ENCODE results near the gene OCIAD1.
"Not testable (repeated sequence)": the region's sequence is repeated elsewhere in the genome, so short reads cannot be mapped to it uniquely, and the experiment has no call there.

Gene OCIAD1

GRCh38 chr4:48830706-48831531 is at the start of gene OCIAD1:
Gene OCIAD1 (plus strand): TSS chr4:48831088. CDS start chr4:48832625, 1,537 bp downstream.
- DNase-seq (ENCODE audit: low read depth in 1 of 2, low spot score in 1 of 2): peak; percentile 76 to 96

- no peak for DNase-seq (ENCODE audit: low read depth in 1 of 2, low spot score in 1 of 2)
Measured at GRCh38 chr4:48781968-48782367, 48.9 kb upstream of the OCIAD1 start.

- no peak for DNase-seq (ENCODE audit: low read depth in 1 of 2, low spot score in 1 of 2)
Measured at GRCh38 chr4:48785302-48785701, 45.6 kb upstream of the OCIAD1 start.

GRCh38 chr4:48786549-48786948 is 44.3 kb upstream of the OCIAD1 start:
- no peak for DNase-seq (ENCODE audit: low read depth in 1 of 2, low spot score in 1 of 2)

- no peak for DNase-seq (ENCODE audit: low read depth in 1 of 2, low spot score in 1 of 2)
Measured at GRCh38 chr4:48787056-48787455, 43.8 kb upstream of the OCIAD1 start.

GRCh38 chr4:48790561-48790960 is 40.3 kb upstream of the OCIAD1 start:
- no peak for DNase-seq (ENCODE audit: low read depth in 1 of 2, low spot score in 1 of 2)

GRCh38 chr4:48791313-48791712 is 39.6 kb upstream of the OCIAD1 start:
- DNase-seq (ENCODE audit: low read depth in 1 of 2, low spot score in 1 of 2): no peak

- DNase-seq (ENCODE audit: low read depth in 1 of 2, low spot score in 1 of 2): no peak
Measured at GRCh38 chr4:48792348-48793006, 38.4 kb upstream of the OCIAD1 start.

GRCh38 chr4:48795108-48795507 is 35.8 kb upstream of the OCIAD1 start:
- DNase-seq (ENCODE audit: low read depth in 1 of 2, low spot score in 1 of 2): no peak

- DNase-seq (ENCODE audit: low read depth in 1 of 2, low spot score in 1 of 2): no peak
Measured at GRCh38 chr4:48796191-48796926, 34.5 kb upstream of the OCIAD1 start.

- no peak for DNase-seq (ENCODE audit: low read depth in 1 of 2, low spot score in 1 of 2)
Measured at GRCh38 chr4:48796927-48797679, 33.8 kb upstream of the OCIAD1 start.

- DNase-seq (ENCODE audit: low read depth in 1 of 2, low spot score in 1 of 2): no peak
Measured at GRCh38 chr4:48798117-48798516, 32.8 kb upstream of the OCIAD1 start.

- no peak for DNase-seq (ENCODE audit: low read depth in 1 of 2, low spot score in 1 of 2)
Measured at GRCh38 chr4:48799157-48799556, 31.7 kb upstream of the OCIAD1 start.

- not testable (repeated sequence) for DNase-seq (ENCODE audit: low read depth in 1 of 2, low spot score in 1 of 2)
Measured at GRCh38 chr4:48800155-48800554, 30.7 kb upstream of the OCIAD1 start.

- DNase-seq (ENCODE audit: low read depth in 1 of 2, low spot score in 1 of 2): no peak
Measured at GRCh38 chr4:48801016-48801715, 29.7 kb upstream of the OCIAD1 start.

- DNase-seq (ENCODE audit: low read depth in 1 of 2, low spot score in 1 of 2): no peak
Measured at GRCh38 chr4:48804584-48805301, 26.1 kb upstream of the OCIAD1 start.

- no peak for DNase-seq (ENCODE audit: low read depth in 1 of 2, low spot score in 1 of 2)
Measured at GRCh38 chr4:48812866-48813265, 18.0 kb upstream of the OCIAD1 start.

- DNase-seq (ENCODE audit: low read depth in 1 of 2, low spot score in 1 of 2): no peak
Measured at GRCh38 chr4:48813964-48814363, 16.9 kb upstream of the OCIAD1 start.

GRCh38 chr4:48815483-48815882 is 15.4 kb upstream of the OCIAD1 start:
- DNase-seq (ENCODE audit: low read depth in 1 of 2, low spot score in 1 of 2): no peak

GRCh38 chr4:48816297-48816696 is 14.6 kb upstream of the OCIAD1 start:
- DNase-seq (ENCODE audit: low read depth in 1 of 2, low spot score in 1 of 2): not testable (repeated sequence)
